Measurements from ENCODE around the gene CRAT.

- TF ChIP-seq CTCF (IDR thresholded peaks at IDR 0.05) (no peak), POLR2A (IDR thresholded peaks at IDR 0.05) (no peak)
These were observed 18.1 kb upstream of the CRAT start for GRCh38 chr9:129128689-129129088.

Measured in uterus (tissue), 2 donors.